ENCODE data around the gene ZDHHC11B.
"Not testable (repeated sequence)": the region's sequence is repeated elsewhere in the genome, so short reads cannot be mapped to it uniquely, and the experiment has no call there.

- TF ChIP-seq CTCF, POLR2A (IDR thresholded peaks at IDR 0.05): not testable (repeated sequence)
Observed at GRCh38 chr5:787857-788233, 3.3 kb upstream of the ZDHHC11B start.
